GM15510 (cell line): ENCODE results near the gene RASD1.

Experiments
- POLR2A ChIP-seq: IDR thresholded peaks from 3 replicates; pipeline ENCODE4 v1.6.1; 2011; ENCODE audit warnings: borderline replicate concordance; ENCODE audit not compliant: insufficient read length; ENCODE audit errors: extremely low read depth

Gene RASD1, protein sequence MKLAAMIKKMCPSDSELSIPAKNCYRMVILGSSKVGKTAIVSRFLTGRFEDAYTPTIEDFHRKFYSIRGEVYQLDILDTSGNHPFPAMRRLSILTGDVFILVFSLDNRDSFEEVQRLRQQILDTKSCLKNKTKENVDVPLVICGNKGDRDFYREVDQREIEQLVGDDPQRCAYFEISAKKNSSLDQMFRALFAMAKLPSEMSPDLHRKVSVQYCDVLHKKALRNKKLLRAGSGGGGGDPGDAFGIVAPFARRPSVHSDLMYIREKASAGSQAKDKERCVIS

DNA sequence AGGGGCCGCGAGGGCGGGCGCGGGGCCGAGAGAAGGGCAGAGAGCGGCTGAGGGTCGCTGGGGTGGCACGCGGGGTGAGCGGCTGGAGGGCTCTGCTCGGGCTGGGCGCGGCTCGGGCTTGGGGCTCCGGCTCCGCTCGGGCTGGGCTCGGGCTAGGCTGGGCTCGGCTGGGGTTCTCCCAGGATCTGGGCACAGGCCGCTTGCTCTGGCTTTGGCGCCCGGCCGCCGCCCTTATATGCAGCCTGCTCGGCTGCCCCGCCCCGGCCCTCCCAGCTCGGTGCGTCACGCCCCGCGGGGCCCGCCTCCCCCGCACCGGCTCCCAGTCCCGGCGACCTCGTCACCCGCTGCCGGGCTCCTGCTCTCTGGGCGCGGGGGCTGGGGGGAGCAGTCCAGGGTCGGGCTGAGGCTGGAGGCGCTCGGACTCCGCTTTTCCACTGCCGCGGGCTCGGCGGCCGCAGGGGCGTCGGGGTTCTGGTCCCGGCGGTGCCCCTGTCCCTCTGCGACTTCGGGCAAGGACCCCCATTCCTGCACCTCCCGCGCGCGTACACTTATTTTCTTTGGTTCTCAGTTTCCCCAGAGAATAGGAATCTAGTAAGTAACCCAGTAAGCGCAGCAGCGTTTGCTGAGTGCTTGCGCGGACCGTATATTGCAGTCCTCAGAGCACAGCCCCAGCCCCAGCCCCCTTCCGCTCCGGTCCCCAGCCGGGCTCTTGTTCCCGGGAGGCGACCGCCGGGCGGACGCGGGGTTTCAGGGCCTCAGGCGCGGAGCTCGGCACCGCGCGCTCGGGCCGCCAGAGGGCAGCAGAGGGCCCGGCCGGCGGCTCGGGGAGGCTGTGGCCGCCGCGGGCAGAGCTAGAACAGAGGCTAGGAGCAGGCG is at the start of gene RASD1:
RASD1 (minus strand) TSS at position 207 of the 876 bp plus-strand sequence. CDS start 214 bp downstream, outside the sequence.
- peak; percentile 4 for TF ChIP-seq POLR2A

DNA sequence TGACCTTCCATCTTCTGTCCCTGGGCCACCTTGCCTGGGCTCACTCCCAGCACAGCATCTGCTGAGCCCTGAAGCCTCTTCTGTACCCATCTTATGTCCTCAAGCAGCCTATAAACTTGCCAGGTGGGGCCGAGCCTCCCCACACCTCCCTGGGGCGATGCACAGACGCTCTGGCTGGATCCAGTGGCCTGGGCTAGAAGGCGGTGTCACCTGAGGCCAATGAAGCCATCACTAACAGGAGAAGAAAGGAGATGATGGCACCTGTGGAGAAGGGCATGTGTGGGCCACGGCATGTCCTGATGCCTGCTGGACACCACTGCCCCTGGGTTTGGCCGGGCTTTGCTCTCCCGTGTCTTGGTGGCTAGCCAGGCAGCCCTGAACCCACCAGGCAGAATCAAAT is 49.8 kb upstream of the RASD1 start:
- no peak for TF ChIP-seq POLR2A

DNA sequence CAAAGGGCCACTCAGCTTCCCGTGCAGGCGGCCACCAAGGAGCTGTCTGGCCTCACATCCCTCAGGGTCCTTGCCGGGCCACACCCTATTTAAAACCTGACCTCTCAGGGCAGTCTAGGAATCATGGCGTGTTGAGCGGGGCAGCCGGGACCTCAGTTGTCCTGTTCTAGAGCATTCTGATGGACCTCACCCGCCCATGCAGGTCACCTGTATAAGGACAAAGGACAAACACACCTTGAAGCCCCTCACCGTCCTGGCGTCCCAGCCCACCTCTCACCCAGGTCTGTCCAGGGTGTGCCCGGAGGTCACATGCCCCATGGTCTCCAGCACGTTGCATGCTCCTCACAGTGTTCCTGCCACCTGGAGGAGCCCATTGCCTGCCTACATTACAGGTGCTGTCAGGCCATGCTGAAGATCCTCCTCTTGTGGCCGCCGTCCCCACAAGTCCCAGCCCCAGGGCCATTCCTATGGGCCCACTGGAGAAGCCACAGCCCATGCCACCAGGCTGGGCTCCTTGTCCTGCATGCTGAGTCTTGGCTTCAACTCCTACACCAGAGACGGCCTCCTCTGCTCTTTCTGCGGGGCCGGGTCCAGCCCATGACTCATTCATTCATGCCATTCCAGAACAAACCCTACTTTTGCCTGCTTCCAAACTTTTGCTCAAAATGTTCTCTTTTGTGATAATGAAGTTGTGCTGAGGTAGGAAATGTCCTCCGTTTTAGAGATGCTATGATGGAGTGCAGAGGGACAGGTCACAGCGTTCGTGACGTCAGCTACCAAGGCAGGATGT is 49.0 kb upstream of the RASD1 start:
- no peak for TF ChIP-seq POLR2A

DNA sequence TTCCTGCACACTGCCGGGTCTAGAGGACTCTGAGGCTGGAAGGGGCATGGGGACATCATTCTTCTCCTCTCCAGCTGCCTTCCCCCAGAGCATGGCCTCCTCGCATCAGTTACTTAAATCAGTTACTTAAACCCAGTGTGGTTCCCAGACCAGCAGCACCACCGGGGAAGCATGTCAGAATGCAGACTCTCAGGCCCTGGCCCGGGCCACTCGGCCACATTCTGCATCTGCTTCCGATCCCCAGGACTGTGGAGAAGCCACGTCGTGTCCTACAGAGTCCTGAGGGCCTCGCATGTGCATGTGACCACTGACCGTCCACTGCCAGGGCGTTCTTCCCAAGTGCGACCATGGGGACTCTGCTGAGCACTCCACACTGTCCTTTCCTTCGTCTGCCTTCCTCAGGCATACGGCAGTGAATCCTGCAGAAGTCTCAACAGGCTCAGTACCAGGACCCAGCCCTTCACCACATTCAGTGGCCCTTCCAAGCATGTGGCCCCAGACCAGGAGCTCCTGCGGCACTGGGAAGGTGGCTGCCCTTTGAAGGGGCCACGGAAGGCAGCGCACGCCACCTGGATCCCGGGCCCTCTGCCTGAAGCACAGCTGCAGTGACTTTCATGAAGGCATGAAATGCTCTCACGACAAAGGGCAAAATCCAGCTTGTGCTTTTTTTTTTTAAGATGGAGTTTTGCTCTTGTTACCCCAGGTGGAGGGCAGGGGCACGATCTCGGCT is 46.9 kb upstream of the RASD1 start:
- no peak for TF ChIP-seq POLR2A

DNA sequence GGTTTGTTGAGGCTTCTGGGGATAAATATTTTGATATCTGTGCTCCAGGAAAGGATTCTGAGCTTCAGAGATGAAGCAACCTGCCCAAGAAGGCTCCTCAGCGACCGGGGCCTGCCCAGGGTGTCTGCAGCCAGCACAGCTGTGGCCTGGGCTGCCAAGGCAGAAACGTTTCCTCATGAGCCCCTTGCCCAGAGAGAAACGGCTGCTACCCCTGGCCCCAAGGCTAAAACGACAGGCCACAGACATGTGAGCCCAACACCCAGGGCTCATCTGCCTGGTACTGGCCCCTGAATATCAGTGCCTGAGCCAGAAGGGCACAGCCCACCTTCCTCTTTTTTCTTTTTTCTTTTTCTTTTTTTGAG is 45.4 kb upstream of the RASD1 start:
- TF ChIP-seq POLR2A: no peak

DNA sequence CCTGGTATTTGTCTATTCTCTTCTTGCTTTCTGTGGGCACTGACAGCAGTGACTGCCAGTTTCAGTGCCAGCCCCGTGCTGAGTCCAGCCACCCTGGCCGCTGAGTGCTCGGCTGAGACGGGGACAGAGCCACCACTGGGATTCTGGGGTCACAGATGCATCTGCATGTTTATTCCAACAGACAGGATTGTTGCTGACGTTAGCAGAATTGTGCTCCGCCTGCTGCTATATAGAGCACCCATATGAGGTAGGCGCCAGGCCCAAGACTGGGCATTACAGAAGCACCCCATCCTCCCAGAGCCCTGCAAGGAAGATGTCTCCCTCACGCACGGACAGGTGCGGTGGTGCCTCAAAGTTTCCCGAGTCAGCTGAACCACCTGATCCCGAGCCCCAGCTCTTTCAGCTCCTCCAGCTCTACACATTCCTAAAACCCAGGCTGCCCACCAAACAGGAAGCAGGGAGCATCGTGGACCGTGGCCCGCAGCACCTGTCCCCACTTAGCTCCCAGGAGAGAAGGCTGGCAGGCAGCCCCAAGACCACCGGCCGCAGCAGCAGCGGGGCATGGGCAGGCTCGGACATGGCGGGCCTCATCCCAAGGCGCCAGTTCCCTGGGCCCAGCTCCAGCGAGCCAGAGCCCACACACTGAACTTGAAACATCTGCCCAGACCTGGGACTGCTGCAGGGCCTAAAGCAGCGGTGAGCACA is 44.9 kb upstream of the RASD1 start:
- no peak for TF ChIP-seq POLR2A

DNA sequence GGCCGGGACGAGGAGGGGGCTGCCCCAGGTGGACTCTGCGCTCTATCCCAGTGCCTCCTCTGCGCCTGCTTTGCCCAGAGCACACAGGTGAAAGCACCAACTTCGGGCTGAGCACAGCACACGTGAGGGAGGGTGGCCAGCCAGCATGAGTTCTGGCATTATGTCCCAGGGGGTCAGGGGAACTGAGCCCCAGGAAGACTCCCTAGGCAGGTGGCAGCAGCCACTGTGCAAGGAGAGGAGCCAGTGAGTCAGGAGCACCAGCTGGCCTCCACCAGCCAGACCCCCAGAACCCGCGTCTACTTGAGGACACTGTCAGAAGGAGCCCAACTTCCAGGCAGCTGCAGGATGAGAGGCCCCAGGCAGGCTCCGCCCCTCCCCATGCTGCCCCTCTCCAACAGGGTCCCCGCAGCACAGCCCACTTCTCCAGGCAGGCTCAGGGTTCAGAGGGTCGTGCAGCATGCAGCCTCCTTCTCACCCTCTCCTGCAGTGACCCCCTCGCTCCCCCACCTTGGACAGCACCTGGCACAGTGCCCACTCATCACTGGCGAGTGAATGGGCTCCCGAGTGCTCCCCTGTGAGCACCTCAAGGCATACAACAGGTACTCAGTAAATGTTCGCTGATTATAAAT is 44.2 kb upstream of the RASD1 start:
- TF ChIP-seq POLR2A: no peak

DNA sequence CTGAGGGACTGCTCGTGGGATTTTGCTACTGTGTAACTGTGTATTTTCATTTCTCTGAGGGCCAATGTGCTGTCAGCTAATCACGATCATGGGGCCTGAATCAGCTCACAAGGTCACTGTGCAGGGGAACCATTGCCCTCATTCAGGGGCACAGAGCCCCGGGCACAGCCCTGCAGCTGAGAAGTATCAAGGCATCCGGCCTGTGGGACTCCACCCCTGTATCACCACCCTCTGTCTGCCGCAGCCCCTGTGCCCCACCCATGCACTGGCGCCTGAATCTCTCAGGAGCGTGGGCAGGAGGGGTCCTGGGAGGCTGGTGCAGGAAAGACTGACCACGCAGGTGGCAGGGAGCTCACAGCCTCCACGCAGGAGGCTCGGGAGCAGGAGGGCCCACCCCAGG is 43.4 kb upstream of the RASD1 start:
- no peak for TF ChIP-seq POLR2A

DNA sequence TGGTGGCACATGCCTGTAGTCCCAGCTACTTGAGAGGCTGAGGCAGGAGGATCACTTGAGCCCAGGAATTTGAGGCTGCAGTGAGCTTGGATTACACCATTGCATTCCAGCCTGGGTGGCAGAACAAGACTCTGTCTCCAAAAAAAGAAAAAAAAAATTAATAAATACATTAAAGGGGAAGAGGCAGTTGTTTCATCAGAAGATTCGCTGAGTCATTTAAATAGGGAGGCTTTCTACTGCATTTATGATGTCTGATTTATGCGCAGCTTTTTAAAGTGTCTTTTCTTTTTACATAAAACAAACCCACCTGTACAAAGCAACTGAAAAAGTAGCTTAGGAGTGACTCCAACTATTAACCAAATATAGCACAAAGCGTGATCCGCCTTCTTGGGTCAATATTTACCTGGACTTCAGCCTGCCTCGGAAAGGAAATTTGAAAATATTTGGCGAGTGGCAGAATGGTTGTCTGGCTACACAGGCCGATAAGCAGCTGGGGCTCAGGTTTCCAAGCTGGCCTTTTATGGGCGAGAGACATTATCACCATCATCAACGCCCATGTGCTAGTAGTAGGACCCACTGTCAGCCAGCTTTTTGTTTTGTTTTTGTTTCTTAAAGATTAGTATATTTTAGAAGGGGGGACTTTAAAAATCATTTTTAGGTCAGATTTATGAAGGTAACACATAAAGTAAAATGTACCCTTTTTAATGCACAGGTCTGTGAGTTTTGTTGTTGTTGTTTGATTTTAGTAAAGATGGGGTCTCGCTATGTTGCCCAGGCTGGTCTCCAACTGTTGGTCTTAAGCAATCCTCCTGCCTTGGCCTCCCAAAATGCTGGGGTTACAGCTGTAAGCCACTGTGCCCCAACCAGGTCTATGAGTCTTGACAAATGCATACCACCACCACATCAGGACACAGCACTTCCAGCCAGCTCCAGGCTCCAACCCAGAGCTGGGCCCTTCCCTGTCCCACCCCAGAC is 42.5 kb upstream of the RASD1 start:
- no peak for TF ChIP-seq POLR2A

DNA sequence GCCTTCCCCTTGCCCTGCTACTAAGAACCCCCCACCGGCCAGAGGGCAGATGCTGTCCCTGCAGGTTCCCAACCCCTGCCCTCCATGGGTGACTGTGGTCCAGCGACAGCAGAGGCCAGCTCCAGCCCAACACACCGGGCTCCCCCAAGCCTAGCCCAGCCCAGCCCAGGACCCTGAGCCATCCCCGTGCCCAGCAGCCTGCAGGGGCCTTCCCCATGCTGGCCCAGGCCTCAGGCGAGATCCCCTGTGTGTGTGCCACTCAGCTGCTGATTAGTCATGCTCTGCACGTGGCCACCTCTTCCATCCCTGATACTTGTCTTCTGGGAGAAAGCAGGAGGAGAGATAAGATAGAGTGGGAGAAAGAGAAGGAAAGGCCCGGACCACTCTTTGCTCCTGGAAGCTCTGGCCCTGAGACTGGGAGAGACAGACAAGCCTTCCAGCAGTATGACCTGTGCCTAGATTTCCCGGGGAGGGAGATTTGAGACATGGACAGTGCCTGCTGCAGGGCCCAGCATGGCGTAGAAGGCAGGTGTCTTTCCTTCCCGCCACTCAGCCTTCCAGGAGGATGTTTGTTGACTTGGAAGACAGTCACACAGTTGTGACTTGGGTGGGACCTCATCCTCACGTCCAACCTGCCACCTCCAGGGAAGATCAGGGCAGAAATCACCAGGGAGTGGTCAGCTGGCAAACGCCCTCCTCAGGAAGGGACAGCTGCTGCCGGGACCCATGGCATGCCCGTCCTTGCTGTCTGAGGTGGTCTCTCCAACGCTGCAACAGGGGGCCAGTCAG is 41.3 kb upstream of the RASD1 start:
- no peak for TF ChIP-seq POLR2A

DNA sequence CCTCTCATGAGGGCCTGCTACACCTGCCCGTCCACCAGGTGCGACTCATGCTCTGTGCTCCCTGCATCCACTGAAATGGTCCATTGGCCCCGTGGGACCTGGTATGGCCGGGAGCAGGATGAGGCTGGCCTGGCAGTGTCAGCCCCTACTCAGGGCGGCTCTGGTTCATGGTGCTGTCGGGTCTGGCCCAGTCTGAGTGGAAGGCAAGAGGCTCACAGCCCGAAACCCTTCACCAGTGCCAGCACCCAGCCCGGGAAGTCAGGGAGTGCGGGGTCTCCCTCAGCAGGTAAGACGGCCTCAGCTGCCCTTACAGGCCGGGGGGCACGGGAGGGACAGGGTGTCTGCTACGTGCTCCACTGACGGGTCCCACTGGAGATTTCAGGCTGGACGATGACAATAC is 40.5 kb upstream of the RASD1 start:
- TF ChIP-seq POLR2A: no peak

DNA sequence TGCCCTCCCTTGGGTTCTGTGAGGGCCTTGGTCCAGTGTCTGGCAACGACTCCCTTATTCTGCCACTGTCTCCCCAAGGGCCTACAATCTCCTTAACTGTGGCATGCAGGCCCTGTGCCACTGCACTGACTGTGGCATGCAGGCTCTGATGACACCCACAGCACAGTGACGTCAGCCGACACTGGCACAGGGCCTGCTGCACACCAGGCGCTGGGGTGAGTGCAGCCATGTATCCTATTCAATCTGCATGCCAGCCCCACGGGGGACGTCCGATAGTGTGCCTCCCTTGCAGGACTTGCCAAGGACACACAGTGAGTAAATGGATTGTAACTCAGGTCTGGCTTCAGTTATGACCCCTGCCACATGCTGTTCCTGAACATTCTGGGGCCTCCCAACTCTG is 39.8 kb upstream of the RASD1 start:
- TF ChIP-seq POLR2A: no peak

DNA sequence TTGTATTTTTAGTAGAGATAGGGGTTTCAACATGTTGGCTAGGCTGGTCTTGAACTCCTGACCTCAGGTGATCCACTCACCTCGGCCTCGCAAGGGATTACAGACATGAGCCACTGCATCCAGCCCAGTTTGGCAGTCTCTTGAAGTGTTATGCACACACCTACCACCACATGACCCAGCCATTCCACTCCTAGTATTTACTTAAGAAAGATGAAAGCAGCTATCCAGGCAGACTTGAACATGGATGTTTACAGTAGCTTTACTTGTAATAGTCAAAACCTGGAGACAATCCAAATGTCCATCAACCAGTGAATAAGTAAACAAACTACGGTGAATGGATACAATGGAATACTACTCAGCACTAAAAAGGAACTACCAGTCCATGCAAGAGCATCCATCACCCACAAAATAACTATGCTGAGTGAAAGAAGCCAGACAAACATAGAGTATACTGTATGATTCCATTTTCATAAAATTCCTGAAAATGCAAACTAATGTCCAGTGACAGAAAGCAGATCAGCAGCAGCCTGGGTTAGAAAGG is 37.8 kb upstream of the RASD1 start:
- TF ChIP-seq POLR2A: no peak
